ENCODE data around the gene MMP2. TPM values are rescaled to one million over a fixed set of nuclear protein-coding genes. Genes with fewer than 3 reads are reported as not detected.
A peak's percentile ranks its signal among the peaks of the same experiment; 100 is the strongest.

The MMP2 gene
- total and polyA plus RNA-seq, 8 donors = 17.7 to 206 (median 96.7) TPM

- H3K4me3 ChIP-seq = no peak overlapping the region
- TF ChIP-seq POLR2A (IDR thresholded peaks at IDR 0.05) (no peak), EP300 (IDR thresholded peaks at IDR 0.05) (no peak), POLR2AphosphoS5 (IDR thresholded peaks at IDR 0.05) (no peak)
- TF ChIP-seq, protein P1, sequence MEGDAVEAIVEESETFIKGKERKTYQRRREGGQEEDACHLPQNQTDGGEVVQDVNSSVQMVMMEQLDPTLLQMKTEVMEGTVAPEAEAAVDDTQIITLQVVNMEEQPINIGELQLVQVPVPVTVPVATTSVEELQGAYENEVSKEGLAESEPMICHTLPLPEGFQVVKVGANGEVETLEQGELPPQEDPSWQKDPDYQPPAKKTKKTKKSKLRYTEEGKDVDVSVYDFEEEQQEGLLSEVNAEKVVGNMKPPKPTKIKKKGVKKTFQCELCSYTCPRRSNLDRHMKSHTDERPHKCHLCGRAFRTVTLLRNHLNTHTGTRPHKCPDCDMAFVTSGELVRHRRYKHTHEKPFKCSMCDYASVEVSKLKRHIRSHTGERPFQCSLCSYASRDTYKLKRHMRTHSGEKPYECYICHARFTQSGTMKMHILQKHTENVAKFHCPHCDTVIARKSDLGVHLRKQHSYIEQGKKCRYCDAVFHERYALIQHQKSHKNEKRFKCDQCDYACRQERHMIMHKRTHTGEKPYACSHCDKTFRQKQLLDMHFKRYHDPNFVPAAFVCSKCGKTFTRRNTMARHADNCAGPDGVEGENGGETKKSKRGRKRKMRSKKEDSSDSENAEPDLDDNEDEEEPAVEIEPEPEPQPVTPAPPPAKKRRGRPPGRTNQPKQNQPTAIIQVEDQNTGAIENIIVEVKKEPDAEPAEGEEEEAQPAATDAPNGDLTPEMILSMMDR (IDR thresholded peaks at IDR 0.05) = no peak
- WGBS, 5 donors = 45 to 69% (median 62%) methylated on average over 6 of the region's 6 CpGs
- intact Hi-C loops (cut with DNase I; ENCODE audit: low total_unique reads) = loop anchor here (5.0 kb wide), 2 partner anchors 240 to 385 kb away; no protein-coding TSS in a partner anchor
- peaks cover 0 to 4% (median 0%) of the 10 kb centered on the region in 4 donors for H3K4me1 ChIP-seq
- H3K36me3 ChIP-seq = no peaks in the 10 kb centered on the region
- H3K27me3 ChIP-seq = no peaks in the 10 kb centered on the region
- no peak overlapping the region for H3K27ac ChIP-seq
- no peak for DNase-seq
- H3K9me3 ChIP-seq = no peaks in the 10 kb centered on the region
Observed at GRCh38 chr16:55462241-55462640, 16.8 kb upstream of the MMP2 start.

- TF ChIP-seq POLR2AphosphoS5 (IDR thresholded peaks at IDR 0.05) (no peak), EP300 (IDR thresholded peaks at IDR 0.05) (no peak), POLR2A (IDR thresholded peaks at IDR 0.05) (no peak)
- TF ChIP-seq, protein P1 (IDR thresholded peaks at IDR 0.05) = no peak
- no peaks in the 10 kb centered on the region for H3K9me3 ChIP-seq
- 43 to 52% (median 45%) methylated on average over 4 of the region's 4 CpGs for WGBS, 5 donors
Observed at GRCh38 chr16:55464375-55464774, 14.6 kb upstream of the MMP2 start.

GRCh38 chr16:55465077-55465896 is 13.7 kb upstream of the MMP2 start:
- intact Hi-C loops (cut with DNase I; ENCODE audit: low total_unique reads) = loop anchor here (5.0 kb wide), 1 partner anchor 77 kb away; no protein-coding TSS in a partner anchor

More at GRCh38 chr16:55464375-55464774, 14.6 kb upstream of the MMP2 start:
- H3K27me3 ChIP-seq = no peaks in the 10 kb centered on the region
- no peak overlapping the region for H3K27ac ChIP-seq
- H3K36me3 ChIP-seq = no peaks in the 10 kb centered on the region
- H3K4me3 ChIP-seq = no peak overlapping the region
- DNase-seq = no peak
- intact Hi-C loops (cut with DNase I; ENCODE audit: low total_unique reads) = loop anchor here (5.0 kb wide), 2 partner anchors 238 to 383 kb away; no protein-coding TSS in a partner anchor
- H3K4me1 ChIP-seq = peaks cover 0 to 4% (median 0%) of the 10 kb centered on the region in 4 donors

DNA sequence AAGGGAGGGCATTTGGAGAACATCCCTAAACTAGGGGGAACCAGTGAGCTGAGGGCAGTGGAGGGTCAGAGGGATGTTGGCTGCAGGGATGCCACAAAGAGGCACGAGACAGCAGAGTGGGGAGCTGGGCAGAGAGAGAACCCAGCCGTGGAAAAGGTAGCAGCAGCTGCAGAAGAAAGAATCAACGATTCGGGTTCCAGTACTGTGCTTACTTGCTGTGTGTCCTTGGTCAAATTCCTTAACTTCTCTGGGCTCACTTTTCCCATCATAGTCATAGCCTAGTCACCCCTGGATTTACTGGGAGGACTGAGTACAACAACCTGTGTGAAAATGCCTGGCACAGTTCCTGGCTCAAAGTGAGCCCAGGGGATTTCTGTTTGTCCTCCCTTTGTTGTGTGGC is 12.8 kb upstream of the MMP2 start:
- Histone ChIP-seq H3K4me3 (no peak overlapping the region), H3K27me3 (no peaks in the 10 kb centered on the region), H3K27ac (no peak overlapping the region), H3K4me1 (peaks cover 0 to 14% (median 10%) of the 10 kb centered on the region in 4 donors), H3K36me3 (no peaks in the 10 kb centered on the region), H3K9me3 (no peaks in the 10 kb centered on the region)
- 86 to 96% (median 91%) methylated on average over 4 of the region's 4 CpGs for WGBS, 5 donors
- TF ChIP-seq POLR2AphosphoS5 (IDR thresholded peaks at IDR 0.05) (no peak), POLR2A (IDR thresholded peaks at IDR 0.05) (no peak), EP300 (IDR thresholded peaks at IDR 0.05) (no peak)
- TF ChIP-seq, protein P1 (IDR thresholded peaks at IDR 0.05) = no peak
- intact Hi-C loops (cut with DNase I; ENCODE audit: low total_unique reads) = loop anchor here (5.0 kb wide), 1 partner anchor 76 kb away; no protein-coding TSS in a partner anchor
- DNase-seq = no peak

More at GRCh38 chr16:55465077-55465896, 13.7 kb upstream of the MMP2 start:
- Histone ChIP-seq H3K27me3 (no peaks in the 10 kb centered on the region), H3K4me3 (no peak overlapping the region), H3K36me3 (no peaks in the 10 kb centered on the region), H3K4me1 (peaks cover 0 to 5% (median 2%) of the 10 kb centered on the region in 4 donors), H3K9me3 (no peaks in the 10 kb centered on the region), H3K27ac (no peak overlapping the region)
- DNase-seq = peak; percentile 94 to 95
- 31 to 34% (median 32%) methylated on average over 18 to 19 of the region's 19 CpGs for WGBS, 5 donors
- TF ChIP-seq POLR2A (IDR thresholded peaks at IDR 0.05) = no peak
- TF ChIP-seq POLR2AphosphoS5 (IDR thresholded peaks at IDR 0.05) = peak in 1 of 3 donors; percentile 50
- TF ChIP-seq, protein P1 (IDR thresholded peaks at IDR 0.05) = peak in 6 of 7 experiments; percentile 56 to 100 (median 99)
- no peak for TF ChIP-seq EP300 (IDR thresholded peaks at IDR 0.05)
